HG03442 (cell line): ENCODE data around the gene DGKI.
"Not testable (repeated sequence)": the region's sequence is repeated elsewhere in the genome, so short reads cannot be mapped to it uniquely, and the experiment has no call there.

ENCODE experiments used
- ATAC-seq: cut with Tn5 transposase; IDR thresholded peaks from one replicate; pipeline ENCODE4 v1.9.1; 2021; ENCODE audit warnings: mild to moderate bottlenecking, moderate library complexity; ENCODE audit not compliant: unreplicated experiment

The DGKI gene

DNA sequence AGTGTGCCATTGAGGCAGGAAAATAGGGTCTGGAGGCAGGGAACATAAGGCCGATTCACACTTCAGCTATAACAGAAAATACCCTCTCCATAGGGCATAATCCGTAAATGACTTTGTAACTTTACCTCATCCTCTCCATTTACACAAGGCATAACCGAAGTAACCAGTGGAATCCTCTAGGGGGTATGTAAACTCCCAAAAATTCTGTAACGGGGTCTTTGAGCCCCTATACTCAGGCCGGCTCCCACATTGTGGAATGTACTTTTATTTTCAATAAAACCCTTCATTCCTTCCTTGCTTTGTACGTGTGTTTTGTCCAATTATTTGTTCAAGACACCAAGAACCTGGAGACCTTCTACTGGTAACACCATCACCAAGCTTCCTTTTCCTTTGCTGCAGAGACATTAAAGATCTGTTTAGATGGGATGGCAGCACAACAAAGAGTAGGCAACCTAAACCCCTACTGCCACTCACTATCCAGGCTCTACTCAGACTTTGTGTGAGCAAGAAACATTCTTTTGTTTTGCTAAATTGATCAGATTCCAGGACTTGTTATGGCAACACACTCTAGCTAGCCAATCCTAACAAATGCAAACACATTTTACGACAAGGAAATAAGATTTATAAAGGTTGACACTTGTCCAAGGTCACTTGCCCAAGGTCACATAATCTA lies 99.3 kb downstream of the DGKI start:
- no peak for ATAC-seq

GRCh38 chr7:137743021-137743420 lies 103.8 kb downstream of the DGKI start:
- no peak for ATAC-seq

- no peak for ATAC-seq
Measured at GRCh38 chr7:137742051-137742450, 104.7 kb downstream of the DGKI start.

- no peak for ATAC-seq
Measured at GRCh38 chr7:137741443-137741842, 105.3 kb downstream of the DGKI start.

DNA sequence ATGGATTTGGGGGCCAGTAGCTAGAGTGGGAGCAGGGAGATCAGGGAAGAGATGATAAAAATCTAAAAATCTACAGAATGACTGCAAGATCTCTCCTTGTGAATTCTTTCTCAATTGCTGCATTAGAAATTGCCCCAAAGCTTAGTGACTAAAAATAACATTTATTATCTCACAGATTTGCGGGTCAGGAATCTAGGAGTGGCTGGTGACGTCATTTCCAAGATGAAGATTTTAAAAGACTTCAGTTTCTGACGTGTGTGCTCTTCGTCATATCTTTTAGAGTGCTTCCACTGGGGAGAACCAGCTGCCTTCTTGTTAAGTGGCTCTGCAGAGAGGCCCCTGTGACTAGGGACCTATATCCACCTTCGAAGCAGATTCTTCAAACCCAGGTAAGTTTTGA lies 112.6 kb downstream of the DGKI start:
- ATAC-seq: no peak

DNA sequence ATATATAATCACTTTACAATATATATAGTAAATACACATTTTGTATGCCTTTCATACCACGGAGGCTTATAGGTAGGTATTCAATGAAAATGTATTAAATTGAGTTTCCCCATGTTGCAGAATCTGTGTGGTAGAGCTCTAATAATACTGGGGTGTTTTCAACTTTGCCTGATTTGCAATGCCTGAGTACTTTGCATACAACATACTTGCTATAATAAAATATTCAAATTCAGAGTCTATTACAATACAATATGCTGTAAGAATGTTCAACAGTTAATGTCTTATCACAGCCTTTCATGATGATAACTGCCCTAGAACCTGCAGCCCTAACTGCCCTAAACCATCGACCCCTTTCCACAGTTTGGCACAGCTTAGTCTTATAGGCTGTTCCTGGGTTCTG lies 114.6 kb downstream of the DGKI start:
- ATAC-seq: no peak

GRCh38 chr7:137731436-137731835 lies 115.3 kb downstream of the DGKI start:
- ATAC-seq: no peak

- ATAC-seq: no peak
Measured at GRCh38 chr7:137728426-137728825, 118.3 kb downstream of the DGKI start.

GRCh38 chr7:137727413-137727812 lies 119.4 kb downstream of the DGKI start:
- ATAC-seq: no peak

DNA sequence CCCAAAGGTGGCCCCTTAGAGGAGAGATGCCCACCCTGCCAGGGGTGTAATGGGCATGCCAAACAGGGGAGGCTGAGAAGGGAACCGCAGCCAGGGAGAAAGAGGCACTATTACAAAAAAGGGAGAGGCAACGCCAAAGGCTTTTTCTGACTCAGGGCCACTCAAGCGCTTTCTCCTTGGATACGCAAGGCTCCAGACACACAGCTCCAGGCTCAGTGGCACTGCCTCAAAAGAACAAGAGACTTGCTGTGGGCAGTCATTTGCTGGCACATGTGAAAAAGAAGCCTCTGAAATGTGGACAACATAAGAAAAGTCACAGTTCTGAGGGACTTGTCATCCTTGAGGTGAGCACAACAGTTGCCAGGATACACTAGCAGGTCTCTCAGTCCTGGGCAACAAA lies 128.4 kb downstream of the DGKI start:
- no peak for ATAC-seq

DNA sequence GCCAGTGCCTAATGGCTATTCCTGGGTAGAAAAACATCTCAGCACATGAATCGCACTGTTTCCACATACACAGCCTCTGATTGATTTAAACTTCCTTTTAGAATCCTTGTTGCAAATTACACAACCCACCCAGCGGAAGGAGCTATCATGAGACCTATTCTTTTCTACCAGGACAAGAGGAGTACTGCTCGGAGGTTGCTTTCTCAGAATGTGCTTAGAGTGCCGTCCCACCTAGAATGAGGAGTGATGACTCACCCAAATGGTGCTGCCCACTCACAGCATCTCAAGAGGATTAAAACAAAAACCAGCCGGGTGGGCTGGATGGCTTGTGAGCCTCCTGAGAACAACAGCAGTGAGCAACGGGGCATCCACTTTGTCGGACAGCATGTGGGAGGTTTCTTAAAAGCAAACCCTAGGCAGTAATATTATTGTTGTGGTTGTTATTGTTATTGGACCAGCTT lies 128.9 kb downstream of the DGKI start:
- ATAC-seq: no peak

GRCh38 chr7:137717045-137717444 lies 129.7 kb downstream of the DGKI start:
- no peak for ATAC-seq

DNA sequence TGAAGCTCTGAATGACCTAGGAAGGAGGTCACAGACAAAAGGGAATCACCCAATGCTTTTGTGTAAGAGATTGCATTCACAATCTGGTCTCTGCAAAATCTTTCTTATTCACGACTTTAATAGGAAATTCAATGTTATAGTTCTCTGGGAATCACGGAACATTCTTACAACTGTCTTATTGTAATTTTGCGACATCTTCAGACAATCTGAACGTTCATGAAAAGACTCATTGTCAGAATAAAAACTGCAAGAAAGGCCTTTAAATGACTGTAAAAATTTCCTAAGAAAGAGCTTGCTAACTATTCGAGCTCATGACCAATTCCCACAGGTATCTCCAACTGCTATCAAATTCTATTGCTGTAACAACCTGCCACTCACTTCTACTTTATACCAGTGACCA lies 130.7 kb downstream of the DGKI start:
- no peak for ATAC-seq

DNA sequence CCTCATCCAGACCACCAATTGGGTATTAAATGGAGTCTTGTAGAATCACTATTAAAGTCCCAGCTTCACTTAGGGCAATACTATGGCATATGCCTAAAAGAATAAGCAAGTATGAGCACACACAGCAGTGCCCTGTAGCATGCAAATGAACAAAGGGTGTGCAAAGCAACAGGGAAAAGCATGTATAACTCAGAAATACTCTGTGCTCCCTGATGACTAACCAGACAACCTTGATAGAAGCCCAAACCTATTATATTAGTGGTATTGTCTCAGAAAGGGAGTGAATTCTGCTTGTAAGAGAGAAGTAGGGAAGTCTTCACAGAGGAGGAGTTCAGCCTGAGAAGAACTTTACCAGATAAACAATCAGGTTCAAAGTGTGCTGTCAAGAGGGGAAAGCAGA lies 131.2 kb downstream of the DGKI start:
- no peak for ATAC-seq

DNA sequence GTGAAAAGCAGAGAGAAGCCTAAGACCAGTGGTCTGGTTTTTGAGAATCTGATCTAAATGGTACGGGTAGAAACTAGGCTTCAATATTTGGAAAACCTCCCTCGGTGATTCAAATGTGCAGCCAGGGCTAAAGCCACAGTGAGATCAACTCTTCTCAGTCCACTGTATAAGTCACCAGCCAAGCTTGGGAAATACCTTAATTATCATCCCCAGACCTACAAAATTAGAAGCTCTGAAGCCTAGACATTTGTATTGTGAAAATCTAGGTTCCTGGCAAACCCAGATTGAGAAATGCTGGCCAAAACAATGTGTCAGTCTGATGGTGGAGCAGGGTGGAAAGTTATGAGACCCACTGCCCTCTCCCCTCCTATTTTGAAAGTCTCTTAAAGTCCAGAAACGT lies 131.7 kb downstream of the DGKI start:
- no peak for ATAC-seq

DNA sequence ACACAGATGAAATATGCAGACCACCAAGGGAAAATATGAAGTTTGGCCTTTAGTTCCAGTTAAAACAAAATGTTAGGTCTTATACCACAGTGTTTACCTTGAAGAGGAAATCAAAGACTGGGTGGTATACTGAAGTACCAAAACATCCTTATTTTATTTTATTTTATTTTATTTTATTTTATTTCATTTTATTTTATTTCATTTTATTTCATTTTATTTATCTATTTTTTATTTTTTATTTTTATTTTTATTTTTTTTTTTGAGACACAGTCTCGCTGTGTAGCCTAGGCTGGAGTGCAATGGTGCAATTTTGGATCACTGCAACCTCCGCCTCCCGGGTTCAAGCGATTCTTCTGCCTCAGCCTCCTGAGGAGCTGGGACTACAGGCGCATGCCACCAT lies 140.4 kb downstream of the DGKI start:
- not testable (repeated sequence) for ATAC-seq

DNA sequence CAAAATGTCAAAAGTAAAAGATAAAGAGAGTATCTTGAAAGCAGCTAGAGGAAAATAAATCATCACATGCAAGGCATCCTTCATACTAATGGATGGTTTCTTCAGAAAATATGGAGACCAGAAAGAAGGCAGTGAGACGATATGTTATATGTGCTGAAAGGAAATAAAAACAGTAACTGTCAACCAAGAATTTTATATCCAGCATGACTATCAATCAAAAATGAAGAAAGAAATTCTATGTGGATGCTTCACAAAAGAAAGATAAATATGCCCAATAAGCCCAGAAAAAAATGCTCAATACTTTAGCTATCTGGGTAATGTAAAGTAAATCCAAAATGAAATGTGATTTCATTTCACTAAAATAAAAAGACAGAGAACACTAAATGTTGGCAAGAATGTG lies 142.1 kb downstream of the DGKI start:
- no peak for ATAC-seq

DNA sequence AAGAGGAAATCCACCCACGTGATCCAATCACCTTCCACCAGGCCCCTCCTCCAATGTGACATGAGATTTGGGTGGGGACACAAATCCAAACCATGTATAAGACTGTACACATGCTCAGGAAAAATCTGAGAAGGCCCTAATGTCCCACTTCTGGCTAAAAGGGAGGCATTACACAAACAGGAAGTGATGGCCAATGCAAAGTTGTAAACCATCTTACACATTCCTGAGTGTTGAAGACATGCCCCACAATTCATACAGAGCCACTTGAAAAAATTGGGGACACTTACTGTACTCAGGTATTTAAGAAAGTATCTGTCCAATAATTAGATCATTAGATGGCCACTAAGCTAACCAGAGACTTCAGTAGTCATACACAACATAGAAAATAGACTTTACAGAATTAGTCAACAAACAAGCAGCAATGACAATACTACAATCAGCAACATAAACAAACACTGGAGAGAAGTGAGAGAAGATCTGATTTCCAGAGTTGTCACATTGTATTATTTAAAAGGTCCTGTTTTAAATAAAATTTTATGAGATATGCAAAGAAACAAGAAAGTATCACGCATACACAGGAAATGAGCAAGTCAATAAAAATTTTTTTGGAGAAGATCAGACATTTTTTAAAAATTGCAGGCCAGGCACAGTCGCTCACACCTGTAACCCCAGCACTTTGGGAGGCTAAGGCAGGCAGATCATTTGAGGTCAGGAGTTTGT lies 143.3 kb downstream of the DGKI start:
- ATAC-seq: no peak

DNA sequence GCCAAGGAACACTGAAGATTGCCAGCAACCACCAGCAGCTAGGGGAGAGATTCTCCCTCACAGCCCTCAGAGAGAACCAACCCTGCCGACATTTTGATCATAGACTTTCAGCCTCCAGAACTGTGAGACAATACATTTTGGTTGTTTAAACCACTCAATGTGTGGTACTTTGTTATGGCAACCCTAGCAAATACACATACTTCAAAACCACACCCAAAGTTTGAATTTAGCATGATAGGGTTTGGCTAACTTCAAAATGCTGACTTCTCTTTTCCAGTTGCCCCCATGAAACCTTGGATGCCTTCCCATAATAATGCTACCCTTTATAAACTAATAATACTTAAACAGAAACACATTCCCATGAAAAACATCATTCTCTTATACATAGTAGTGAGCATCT lies 149.8 kb downstream of the DGKI start:
- ATAC-seq: no peak

DNA sequence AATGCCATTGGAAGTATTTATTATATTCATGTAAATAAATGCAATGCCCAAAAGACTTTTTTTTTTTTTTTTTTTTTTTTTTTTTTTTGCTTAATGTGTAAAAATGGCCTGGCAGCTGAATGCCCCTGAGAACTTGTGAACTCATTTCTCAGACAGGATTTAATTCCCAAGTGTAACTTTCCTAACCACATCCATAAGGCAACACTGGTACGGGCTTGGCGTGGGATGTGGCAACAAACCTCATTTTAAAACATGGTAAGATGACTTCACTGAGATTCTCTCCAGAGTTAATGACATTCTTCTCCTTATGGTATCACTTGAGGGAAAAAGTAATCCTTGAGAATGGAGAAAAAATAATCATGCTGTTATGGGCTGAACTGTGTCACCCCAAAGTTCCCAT lies 150.4 kb downstream of the DGKI start:
- ATAC-seq: no peak

- no peak for ATAC-seq
Measured at GRCh38 chr7:137695942-137696341, 150.8 kb downstream of the DGKI start.

GRCh38 chr7:137695494-137695893 lies 151.3 kb downstream of the DGKI start:
- no peak for ATAC-seq

GRCh38 chr7:137694405-137694804 lies 152.4 kb downstream of the DGKI start:
- peak; percentile 76 for ATAC-seq
